CD8-positive, alpha-beta memory T cell (primary cell): ENCODE measurements around the gene NPHS2. TPM values are rescaled to one million over a fixed set of nuclear protein-coding genes. Genes with fewer than 3 reads are reported as not detected.
A peak's percentile ranks its signal among the peaks of the same experiment; 100 is the strongest.

ENCODE experiments used
- CTCF ChIA-PET: fragments of 350-600 bp; sonication (Branson Sonifier 250); formaldehyde crosslinking; loops from one replicate; lab custom pipeline; 2021; ENCODE audit warnings: antibody characterized with exemption; lab: Charles Lee
- POLR2A ChIA-PET: fragments of 350-600 bp; sonication (Branson Sonifier 250); formaldehyde crosslinking; loops from one replicate; lab custom pipeline; 2021; ENCODE audit warnings: antibody characterized with exemption; lab: Charles Lee
- DNase-seq, 5 donors: peaks; one replicate each; pipeline versions ENCODE4 v3.0.0 to v3.0.0-alpha.2; 2020 to 2022; ENCODE audit warnings: mixed read lengths in 1 of 5
- H3K27ac ChIP-seq: one replicate; pipeline ENCODE4 v1.7.0; 2013; ENCODE audit warnings: low read depth, mild to moderate bottlenecking, low read length, moderate library complexity
- H3K27me3 ChIP-seq: 2 replicates; pipeline ENCODE4 v1.7.0; 2013; ENCODE audit warnings: low read length, mild to moderate bottlenecking; ENCODE audit not compliant: insufficient read depth, poor library complexity, severe bottlenecking
- H3K36me3 ChIP-seq: 2 replicates; pipeline ENCODE4 v1.7.0; 2013; ENCODE audit warnings: mild to moderate bottlenecking, low read length, moderate library complexity; ENCODE audit not compliant: insufficient read depth
- H3K4me1 ChIP-seq: 2 replicates; pipeline ENCODE4 v1.7.0; 2013; ENCODE audit warnings: mild to moderate bottlenecking, low read length, moderate library complexity; ENCODE audit not compliant: insufficient read depth
- H3K4me3 ChIP-seq: 2 replicates; pipeline ENCODE4 v1.7.0; 2013; ENCODE audit warnings: mild to moderate bottlenecking, low read length
- H3K9me3 ChIP-seq: 2 replicates; pipeline ENCODE4 v1.7.0; 2013; ENCODE audit warnings: mild to moderate bottlenecking, low read length
- H3K27ac Mint-ChIP-seq, 8 donors: one replicate each; pipeline ENCODE4 v1.8.0; 2020 to 2021; ENCODE audit warnings: mixed read lengths in 8 of 8, mild to moderate bottlenecking in 6 of 8, inconsistent platforms in 3 of 8, moderate library complexity in 3 of 8
- H3K27me3 Mint-ChIP-seq, 2 donors: one replicate each; pipeline ENCODE4 v1.8.0; 2020 to 2021; ENCODE audit warnings: mixed read lengths in 2 of 2, mild to moderate bottlenecking in 1 of 2, moderate library complexity in 1 of 2
- H3K36me3 Mint-ChIP-seq, 3 donors: one replicate each; pipeline ENCODE4 v1.8.0; 2020 to 2021; ENCODE audit warnings: mixed read lengths in 3 of 3, inconsistent platforms in 1 of 3, mild to moderate bottlenecking in 1 of 3
- H3K4me1 Mint-ChIP-seq, 3 donors: one replicate each; pipeline ENCODE4 v1.8.0; 2020 to 2021; ENCODE audit warnings: mixed read lengths in 3 of 3, inconsistent platforms in 1 of 3, mild to moderate bottlenecking in 1 of 3
- H3K4me3 Mint-ChIP-seq, 7 donors: one replicate each; pipeline ENCODE4 v1.8.0; 2020 to 2021; ENCODE audit warnings: mixed read lengths in 7 of 7, mild to moderate bottlenecking in 6 of 7, moderate library complexity in 4 of 7, inconsistent platforms in 2 of 7
- H3K9me3 Mint-ChIP-seq, 5 donors: one replicate each; pipeline ENCODE4 v1.8.0; 2020 to 2022; ENCODE audit warnings: mixed read lengths in 5 of 5, mild to moderate bottlenecking in 3 of 5, moderate library complexity in 2 of 5, inconsistent platforms in 1 of 5
- polyA plus RNA-seq: library from polyadenylated mRNA; unstranded; fragments of 300-500 nt; fragmentation: Illumina TruSeq; gene quantifications from one replicate; pipeline ENCODE4 v1.2.3, GENCODE V29; 2021
- total RNA-seq, 2 experiments: library from RNA; stranded (reverse); gene quantifications; one replicate each; pipeline ENCODE4 v1.2.3, GENCODE V29; 2021

The NPHS2 gene
- total and polyA plus RNA-seq, 3 experiments from 2014 or later, result not detected

DNA sequence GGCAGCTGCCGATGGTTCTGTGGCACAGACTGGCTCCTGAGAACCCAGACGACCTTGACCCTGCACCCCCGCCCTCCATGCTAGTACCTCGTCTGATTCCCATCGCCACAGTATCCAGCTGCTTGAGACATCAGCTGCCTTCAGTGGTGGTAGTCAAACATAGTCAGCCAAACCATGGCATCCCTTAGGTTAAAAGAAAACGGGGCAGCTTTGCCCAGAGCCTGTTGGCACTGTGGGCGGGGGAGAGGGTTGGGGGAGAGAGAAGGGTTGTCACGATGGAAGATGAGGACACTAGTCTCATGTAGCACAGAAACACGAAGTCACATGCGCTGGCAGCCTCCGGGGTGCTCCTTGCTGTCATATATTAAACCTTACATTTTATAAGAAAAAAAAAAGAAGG is 14.9 kb upstream of the NPHS2 start:
- ChIA-PET CTCF (no interaction called here), POLR2A (no interaction called here)
- Mint-ChIP-seq H3K27ac (peak overlapping the region in 1 of 8 donors; percentile 5), H3K27me3 (peaks cover 29 to 48% of the 10 kb centered on the region in 2 donors), H3K4me3 (no peak overlapping the region), H3K36me3 (peaks cover 0 to 3% (median 0%) of the 10 kb centered on the region in 3 donors), H3K4me1 (no peaks in the 10 kb centered on the region), H3K9me3 (peaks cover 0 to 4% (median 2%) of the 10 kb centered on the region in 5 donors)
- H3K4me1 ChIP-seq, result no peaks in the 10 kb centered on the region
- no peak for DNase-seq
- no peak overlapping the region for H3K27ac ChIP-seq
- no peaks in the 10 kb centered on the region for H3K27me3 ChIP-seq
- H3K9me3 ChIP-seq, result no peaks in the 10 kb centered on the region
- no peak overlapping the region for H3K4me3 ChIP-seq
- no peaks in the 10 kb centered on the region for H3K36me3 ChIP-seq

- Mint-ChIP-seq H3K36me3 (peaks cover 0 to 3% (median 0%) of the 10 kb centered on the region in 3 donors), H3K9me3 (peaks cover 0 to 4% (median 2%) of the 10 kb centered on the region in 5 donors), H3K4me1 (no peaks in the 10 kb centered on the region), H3K27me3 (peaks cover 33 to 52% of the 10 kb centered on the region in 2 donors), H3K4me3 (no peak overlapping the region), H3K27ac (peak overlapping the region in 1 of 8 donors; percentile 32)
- no peaks in the 10 kb centered on the region for H3K4me1 ChIP-seq
- POLR2A ChIA-PET, result no interaction called here
- no peak overlapping the region for H3K27ac ChIP-seq
- H3K9me3 ChIP-seq, result no peaks in the 10 kb centered on the region
- H3K36me3 ChIP-seq, result no peaks in the 10 kb centered on the region
- no peak overlapping the region for H3K4me3 ChIP-seq
- DNase-seq, result no peak
- no peaks in the 10 kb centered on the region for H3K27me3 ChIP-seq
- CTCF ChIA-PET, result no interaction called here
Observed at GRCh38 chr1:179589509-179589908, 13.8 kb upstream of the NPHS2 start.

DNA sequence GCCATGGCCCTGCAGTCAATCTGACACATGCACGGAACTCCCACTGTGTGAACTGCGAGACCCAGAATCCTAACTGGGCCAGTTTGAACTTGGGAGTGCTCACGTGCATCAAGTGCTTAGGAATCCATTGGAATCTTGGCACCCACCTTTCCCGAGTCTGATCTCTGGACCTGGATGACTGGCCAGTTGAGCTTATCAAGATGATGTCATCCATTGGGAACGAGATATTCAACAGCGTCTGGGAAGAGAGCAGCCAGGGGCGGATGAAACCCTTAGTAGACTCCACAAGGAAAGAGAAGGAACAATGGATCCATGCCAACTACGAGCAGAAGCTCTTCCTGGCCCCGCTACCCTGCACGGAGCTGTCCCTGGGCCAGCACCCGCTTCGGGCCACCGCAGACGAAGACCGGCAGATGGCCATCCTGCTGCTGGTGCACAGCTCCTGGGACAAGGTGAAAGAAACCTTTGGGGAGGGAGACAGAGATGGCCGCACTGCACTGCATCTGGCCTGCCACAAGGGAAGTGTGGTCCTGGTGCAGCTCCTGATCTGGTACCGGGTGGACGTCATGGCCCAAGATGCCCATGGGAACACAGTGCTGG is 12.8 kb upstream of the NPHS2 start:
- ChIA-PET POLR2A (no interaction called here), CTCF (no interaction called here)
- Mint-ChIP-seq H3K4me3 (no peak overlapping the region), H3K9me3 (peaks cover 0 to 4% (median 2%) of the 10 kb centered on the region in 5 donors), H3K27me3 (peaks cover 33 to 57% of the 10 kb centered on the region in 2 donors), H3K4me1 (no peaks in the 10 kb centered on the region), H3K27ac (no peak overlapping the region), H3K36me3 (peaks cover 0 to 3% (median 0%) of the 10 kb centered on the region in 3 donors)
- no peaks in the 10 kb centered on the region for H3K9me3 ChIP-seq
- no peaks in the 10 kb centered on the region for H3K4me1 ChIP-seq
- no peaks in the 10 kb centered on the region for H3K36me3 ChIP-seq
- no peak overlapping the region for H3K27ac ChIP-seq
- H3K27me3 ChIP-seq, result no peaks in the 10 kb centered on the region
- no peak for DNase-seq
- no peak overlapping the region for H3K4me3 ChIP-seq

DNA sequence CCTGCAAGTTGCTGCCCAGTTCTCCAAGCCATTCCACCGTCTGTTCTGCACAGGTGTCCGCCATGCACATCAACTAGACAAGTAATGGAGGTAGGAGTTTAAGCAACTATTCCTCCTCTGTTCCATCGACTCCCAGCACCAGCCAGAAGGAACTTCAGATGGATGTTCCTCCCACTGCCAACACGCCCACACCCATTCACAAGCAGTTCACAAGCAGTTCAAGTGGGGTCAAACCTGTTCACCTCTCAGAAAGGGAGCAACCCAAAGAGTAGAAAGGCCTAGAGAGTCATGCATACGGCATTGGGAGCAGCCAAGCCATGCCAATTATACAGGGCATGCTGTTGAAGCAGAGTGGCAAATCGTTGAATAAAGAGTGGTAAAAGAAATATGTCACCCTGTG is 11.6 kb upstream of the NPHS2 start:
- no peak overlapping the region for H3K27ac ChIP-seq
- Mint-ChIP-seq H3K27me3 (peaks cover 26 to 54% of the 10 kb centered on the region in 2 donors), H3K36me3 (peaks cover 0 to 3% (median 0%) of the 10 kb centered on the region in 3 donors), H3K9me3 (peaks cover 0 to 3% (median 2%) of the 10 kb centered on the region in 5 donors), H3K4me3 (no peak overlapping the region), H3K27ac (no peak overlapping the region), H3K4me1 (no peaks in the 10 kb centered on the region)
- POLR2A ChIA-PET, result no interaction called here
- H3K4me1 ChIP-seq, result no peaks in the 10 kb centered on the region
- no peaks in the 10 kb centered on the region for H3K36me3 ChIP-seq
- H3K9me3 ChIP-seq, result no peaks in the 10 kb centered on the region
- no peaks in the 10 kb centered on the region for H3K27me3 ChIP-seq
- no peak for DNase-seq
- H3K4me3 ChIP-seq, result no peak overlapping the region
- CTCF ChIA-PET, result no interaction called here

DNA sequence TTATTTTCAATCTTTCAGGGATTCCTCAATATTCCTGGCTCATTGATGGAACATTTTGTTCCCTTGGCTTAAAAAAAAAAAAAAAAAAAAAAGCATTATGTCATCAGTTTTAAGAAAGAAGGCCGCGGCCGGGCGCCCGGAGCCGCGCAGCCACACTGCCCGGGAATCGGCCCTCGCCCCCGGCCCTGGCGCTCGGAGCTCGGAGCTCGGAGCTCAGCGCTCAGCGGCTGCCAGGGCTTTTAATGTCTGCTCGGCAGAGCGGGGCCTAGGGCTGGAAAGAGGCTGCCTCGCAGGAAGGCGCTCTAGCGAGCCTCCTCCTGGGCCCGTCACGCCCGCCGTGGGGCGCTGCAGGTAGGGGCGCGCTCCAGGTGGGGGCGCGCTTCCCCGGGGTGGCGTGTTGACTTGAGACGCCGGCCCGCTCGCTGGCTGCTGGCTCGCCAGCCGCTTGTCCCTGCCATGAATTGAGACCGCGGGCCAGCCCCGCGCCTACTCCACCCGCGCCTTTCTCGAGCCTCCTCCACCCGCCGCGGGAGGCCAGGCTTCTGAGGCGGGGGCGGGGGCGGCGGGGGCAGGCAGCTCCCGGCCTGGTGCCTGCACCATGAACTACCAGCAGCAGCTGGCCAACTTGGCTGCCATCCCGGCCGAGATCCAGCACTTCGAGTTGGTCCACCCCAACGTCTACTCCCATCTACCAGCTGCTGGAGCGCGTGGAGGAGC is 10.5 kb upstream of the NPHS2 start:
- H3K27me3 Mint-ChIP-seq, result peaks cover 23 to 57% of the 10 kb centered on the region in 2 donors

DNA sequence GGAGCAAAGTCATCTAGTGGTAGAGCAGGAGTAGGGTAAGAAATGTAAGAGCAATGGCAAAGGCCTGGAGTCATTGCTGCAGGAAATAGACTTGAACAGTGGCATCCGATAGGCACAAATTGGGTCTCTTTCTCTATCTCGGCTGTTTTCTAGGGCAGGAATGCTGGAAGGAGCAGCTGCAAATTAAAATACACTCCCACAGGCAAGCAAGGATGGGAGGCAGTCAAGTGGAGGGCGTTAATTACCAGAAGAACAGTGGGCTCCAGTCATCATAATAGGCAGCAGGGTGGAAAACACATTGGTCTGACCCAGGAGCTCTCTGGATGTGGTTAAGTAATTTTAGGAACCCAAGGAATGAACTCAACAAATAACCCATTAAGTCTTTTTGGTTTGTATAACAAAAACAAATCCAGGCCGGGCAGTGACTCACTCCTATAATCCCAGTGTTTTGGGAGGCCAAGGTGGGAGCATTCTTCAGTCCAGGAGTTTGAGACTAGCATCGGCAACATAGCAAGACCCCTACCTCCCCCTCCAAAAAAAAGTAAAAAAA is 8.1 kb upstream of the NPHS2 start:
- Mint-ChIP-seq H3K9me3 (peaks cover 0 to 3% (median 0%) of the 10 kb centered on the region in 5 donors), H3K36me3 (no peaks in the 10 kb centered on the region), H3K4me1 (no peaks in the 10 kb centered on the region), H3K27ac (no peak overlapping the region), H3K4me3 (no peak overlapping the region), H3K27me3 (peaks cover 16 to 52% of the 10 kb centered on the region in 2 donors)
- ChIA-PET CTCF (no interaction called here), POLR2A (no interaction called here)
- H3K4me3 ChIP-seq, result no peak overlapping the region
- no peaks in the 10 kb centered on the region for H3K36me3 ChIP-seq
- no peaks in the 10 kb centered on the region for H3K9me3 ChIP-seq
- no peak for DNase-seq
- no peak overlapping the region for H3K27ac ChIP-seq
- no peaks in the 10 kb centered on the region for H3K27me3 ChIP-seq
- no peaks in the 10 kb centered on the region for H3K4me1 ChIP-seq

More for the DNA sequence above, 10.5 kb upstream of the NPHS2 start:
- H3K4me3 ChIP-seq, result no peak overlapping the region
- Mint-ChIP-seq H3K4me3 (no peak overlapping the region), H3K36me3 (peaks cover 0 to 3% (median 0%) of the 10 kb centered on the region in 3 donors), H3K4me1 (no peaks in the 10 kb centered on the region), H3K9me3 (peaks cover 0 to 3% (median 2%) of the 10 kb centered on the region in 5 donors), H3K27ac (no peak overlapping the region)
- no peaks in the 10 kb centered on the region for H3K4me1 ChIP-seq
- no peak overlapping the region for H3K27ac ChIP-seq
- H3K9me3 ChIP-seq, result no peaks in the 10 kb centered on the region
- DNase-seq, result no peak
- H3K27me3 ChIP-seq, result no peaks in the 10 kb centered on the region
- ChIA-PET POLR2A (no interaction called here), CTCF (no interaction called here)
- H3K36me3 ChIP-seq, result no peaks in the 10 kb centered on the region

DNA sequence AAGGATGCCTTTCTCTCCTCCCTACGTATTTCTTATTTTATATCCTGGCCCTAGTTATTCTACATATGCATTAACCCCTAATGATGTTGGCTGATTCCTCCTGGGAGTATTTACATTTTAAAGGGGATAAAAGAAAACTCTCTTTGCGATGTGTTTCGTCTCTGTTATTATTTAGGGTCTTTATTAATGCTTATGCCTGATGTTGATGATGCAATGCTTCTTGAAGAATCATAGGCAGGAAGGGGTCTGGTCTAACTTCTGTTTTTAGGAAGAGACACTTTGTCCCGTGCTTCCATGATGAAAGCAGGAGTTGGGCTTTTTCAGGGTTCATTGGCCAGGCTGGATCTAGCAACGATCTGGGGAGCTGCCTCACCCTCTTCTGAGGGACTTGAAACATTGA is 761 bp upstream of the NPHS2 start:
- Mint-ChIP-seq H3K36me3 (no peaks in the 10 kb centered on the region), H3K4me1 (peaks cover 0 to 7% (median 7%) of the 10 kb centered on the region in 3 donors), H3K4me3 (no peak overlapping the region), H3K27ac (no peak overlapping the region), H3K27me3 (peaks cover 25 to 65% of the 10 kb centered on the region in 2 donors), H3K9me3 (peaks cover 0 to 7% (median 3%) of the 10 kb centered on the region in 5 donors)
- no peak for DNase-seq
- H3K4me3 ChIP-seq, result no peak overlapping the region
- H3K27ac ChIP-seq, result no peak overlapping the region
- peaks cover 4% of the 10 kb centered on the region for H3K27me3 ChIP-seq
- no peaks in the 10 kb centered on the region for H3K9me3 ChIP-seq
- H3K4me1 ChIP-seq, result no peaks in the 10 kb centered on the region
- no peaks in the 10 kb centered on the region for H3K36me3 ChIP-seq
- CTCF ChIA-PET, result no interaction called here
- POLR2A ChIA-PET, result no interaction called here

DNA sequence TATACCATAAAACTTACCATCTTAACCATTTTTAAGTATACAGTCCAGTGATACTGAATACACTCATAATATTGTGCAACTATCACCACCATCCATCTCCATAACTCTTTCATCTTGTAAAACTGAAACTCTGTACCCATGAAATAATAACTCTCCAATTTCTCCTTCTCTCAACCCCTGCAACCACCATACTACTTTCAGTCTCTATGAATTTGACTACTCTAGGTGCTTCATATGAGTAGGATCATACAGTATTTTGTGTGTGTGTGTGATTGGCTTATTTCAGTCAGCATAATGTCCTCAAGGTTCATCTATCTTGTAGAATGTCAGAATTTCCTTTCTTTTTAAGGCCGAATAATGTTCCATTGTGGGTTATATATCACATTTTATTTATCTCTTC is 17.7 kb downstream of the NPHS2 start:
- no peak for DNase-seq
- POLR2A ChIA-PET, result no interaction called here

More for the DNA sequence above, 17.7 kb downstream of the NPHS2 start:
- Histone ChIP-seq H3K4me3 (no peak overlapping the region), H3K27ac (no peak overlapping the region), H3K4me1 (no peaks in the 10 kb centered on the region), H3K27me3 (no peaks in the 10 kb centered on the region), H3K36me3 (no peaks in the 10 kb centered on the region), H3K9me3 (no peaks in the 10 kb centered on the region)
- Mint-ChIP-seq H3K27ac (no peak overlapping the region), H3K9me3 (peaks cover 0 to 5% (median 0%) of the 10 kb centered on the region in 5 donors), H3K27me3 (peaks cover 0 to 2% of the 10 kb centered on the region in 2 donors), H3K4me1 (no peaks in the 10 kb centered on the region), H3K4me3 (no peak overlapping the region), H3K36me3 (no peaks in the 10 kb centered on the region)
- CTCF ChIA-PET, result no interaction called here
